CD4-positive, alpha-beta T cell treated with Interferon gamma for 1 hour (primary cell): ENCODE data around the gene PNLIPRP2.

ENCODE experiments used
- DNase-seq: peaks from one replicate; pipeline ENCODE4 v3.0.0-alpha.2; 2020

Gene PNLIPRP2

GRCh38 chr10:116613471-116613870 is 7.3 kb upstream of the PNLIPRP2 start:
- no peak for DNase-seq

- no peak for DNase-seq
These were observed 6.0 kb upstream of the PNLIPRP2 start for GRCh38 chr10:116614796-116615195.

GRCh38 chr10:116615199-116615776 is 5.5 kb upstream of the PNLIPRP2 start:
- no peak for DNase-seq

- DNase-seq = no peak
These were observed 723 bp downstream of the PNLIPRP2 start for GRCh38 chr10:116621476-116621875.

GRCh38 chr10:116621934-116622655 is 1.3 kb downstream of the PNLIPRP2 start:
- DNase-seq = no peak

GRCh38 chr10:116625845-116626244 is 5.1 kb downstream of the PNLIPRP2 start:
- DNase-seq = no peak

- DNase-seq = no peak
These were observed 6.1 kb downstream of the PNLIPRP2 start for GRCh38 chr10:116626815-116627214.

GRCh38 chr10:116627386-116627933 is 6.7 kb downstream of the PNLIPRP2 start:
- no peak for DNase-seq

GRCh38 chr10:116629340-116629739 is 8.6 kb downstream of the PNLIPRP2 start:
- no peak for DNase-seq

- no peak for DNase-seq
These were observed 9.3 kb downstream of the PNLIPRP2 start for GRCh38 chr10:116630020-116630419.

GRCh38 chr10:116631871-116632295 is 11.1 kb downstream of the PNLIPRP2 start:
- no peak for DNase-seq

- DNase-seq = no peak
These were observed 12.0 kb downstream of the PNLIPRP2 start for GRCh38 chr10:116632596-116633215.

- no peak for DNase-seq
These were observed 12.5 kb downstream of the PNLIPRP2 start for GRCh38 chr10:116633216-116633600.

GRCh38 chr10:116634126-116634975 is 13.6 kb downstream of the PNLIPRP2 start:
- DNase-seq = no peak

- no peak for DNase-seq
These were observed 15.6 kb downstream of the PNLIPRP2 start for GRCh38 chr10:116636385-116636784.

GRCh38 chr10:116636976-116637375 is 16.2 kb downstream of the PNLIPRP2 start:
- no peak for DNase-seq

GRCh38 chr10:116637830-116638229 is 17.1 kb downstream of the PNLIPRP2 start:
- no peak for DNase-seq

- no peak for DNase-seq
These were observed 25.7 kb downstream of the PNLIPRP2 start for GRCh38 chr10:116646502-116646901.

GRCh38 chr10:116648903-116649302 is 28.1 kb downstream of the PNLIPRP2 start:
- DNase-seq = no peak

- DNase-seq = no peak
These were observed 33.1 kb downstream of the PNLIPRP2 start for GRCh38 chr10:116653885-116654284.

GRCh38 chr10:116654816-116655215 is 34.1 kb downstream of the PNLIPRP2 start:
- DNase-seq = no peak

- no peak for DNase-seq
These were observed 34.8 kb downstream of the PNLIPRP2 start for GRCh38 chr10:116655568-116655967.

GRCh38 chr10:116656044-116656443 is 35.3 kb downstream of the PNLIPRP2 start:
- DNase-seq = no peak
